ENCODE measurements around the gene CD8A. TPM values are rescaled to one million over a fixed set of nuclear protein-coding genes. Genes with fewer than 3 reads are reported as not detected.
"Not testable (repeated sequence)": the region's sequence is repeated elsewhere in the genome, so short reads cannot be mapped to it uniquely, and the experiment has no call there.

Gene CD8A
- 1 to 10 TPM; 1.3 to 2.5 TPM for total RNA-seq

- whole genome bisulfite sequencing = 5% methylated on average over 43 of the region's 57 CpGs
- Histone ChIP-seq H3K36me3 (no peaks in the 10 kb centered on the region), H3K4me1 (replicated peaks) (no peaks in the 10 kb centered on the region), H3K4me3 (no peak within 1 kb of the TSS), H3K27ac (no peak within 1 kb of the TSS), H3K9me3 (no peaks in the 10 kb centered on the region), H3K27me3 (replicated peaks; ENCODE audit: insufficient read depth) (peaks cover 6% of the 10 kb centered on the region)
- intact Hi-C loops (cut with DNase I) = no loop called here
- no peak for DNase-seq (ENCODE audit: low spot score)
- TF ChIP-seq POLR2AphosphoS5 (IDR thresholded peaks at IDR 0.05) (no peak), POLR2A (IDR thresholded peaks at IDR 0.05) (no peak)
- TF ChIP-seq, protein P1, sequence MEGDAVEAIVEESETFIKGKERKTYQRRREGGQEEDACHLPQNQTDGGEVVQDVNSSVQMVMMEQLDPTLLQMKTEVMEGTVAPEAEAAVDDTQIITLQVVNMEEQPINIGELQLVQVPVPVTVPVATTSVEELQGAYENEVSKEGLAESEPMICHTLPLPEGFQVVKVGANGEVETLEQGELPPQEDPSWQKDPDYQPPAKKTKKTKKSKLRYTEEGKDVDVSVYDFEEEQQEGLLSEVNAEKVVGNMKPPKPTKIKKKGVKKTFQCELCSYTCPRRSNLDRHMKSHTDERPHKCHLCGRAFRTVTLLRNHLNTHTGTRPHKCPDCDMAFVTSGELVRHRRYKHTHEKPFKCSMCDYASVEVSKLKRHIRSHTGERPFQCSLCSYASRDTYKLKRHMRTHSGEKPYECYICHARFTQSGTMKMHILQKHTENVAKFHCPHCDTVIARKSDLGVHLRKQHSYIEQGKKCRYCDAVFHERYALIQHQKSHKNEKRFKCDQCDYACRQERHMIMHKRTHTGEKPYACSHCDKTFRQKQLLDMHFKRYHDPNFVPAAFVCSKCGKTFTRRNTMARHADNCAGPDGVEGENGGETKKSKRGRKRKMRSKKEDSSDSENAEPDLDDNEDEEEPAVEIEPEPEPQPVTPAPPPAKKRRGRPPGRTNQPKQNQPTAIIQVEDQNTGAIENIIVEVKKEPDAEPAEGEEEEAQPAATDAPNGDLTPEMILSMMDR (IDR thresholded peaks at IDR 0.05) = no peak
These were observed at the start of gene CD8A for GRCh38 chr2:86790676-86791572. CD8A (minus strand) TSS chr2:86790913; CDS start chr2:86790825, 88 bp downstream.

DNA sequence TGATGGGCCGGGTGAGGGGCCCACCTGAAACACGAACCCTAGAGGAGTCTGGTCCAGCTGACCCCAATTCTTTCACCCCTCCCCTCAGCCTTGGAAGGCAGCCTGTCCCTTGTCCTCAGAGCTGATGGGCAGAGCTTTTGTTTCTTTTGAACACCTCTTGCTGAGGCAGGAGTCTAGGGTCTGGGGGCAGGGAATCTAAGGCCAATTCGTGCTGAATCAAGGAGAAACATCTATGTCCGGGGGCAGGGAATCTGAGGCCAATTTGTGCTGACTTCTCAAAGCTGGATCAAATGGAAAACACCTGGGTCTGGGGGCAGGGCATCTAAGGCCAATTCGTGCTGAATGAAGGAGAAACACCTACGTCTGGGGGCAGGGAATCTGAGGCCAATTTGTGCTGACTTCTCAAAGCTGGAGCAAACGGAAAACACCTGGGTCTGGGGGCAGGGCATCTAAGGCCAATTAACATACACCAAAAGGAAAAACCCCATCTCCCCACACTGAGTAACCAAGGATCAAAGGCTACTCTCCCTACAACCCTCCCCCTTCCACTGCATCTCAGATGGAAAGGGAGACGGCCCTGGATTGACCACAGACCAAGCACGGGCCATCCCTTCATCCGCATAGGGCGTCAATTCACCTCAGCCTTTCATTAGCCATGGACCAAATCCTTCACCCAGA, 49.3 kb upstream of the CD8A start:
- 80% methylated on average over 6 of the region's 11 CpGs for WGBS
- H3K9me3 ChIP-seq; DNase-seq (ENCODE audit: low spot score); H3K27ac ChIP-seq; H3K4me1 ChIP-seq (replicated peaks); H3K36me3 ChIP-seq; H3K4me3 ChIP-seq; intact Hi-C loops (cut with DNase I); H3K27me3 ChIP-seq (replicated peaks; ENCODE audit: insufficient read depth): not testable (repeated sequence)

DNA sequence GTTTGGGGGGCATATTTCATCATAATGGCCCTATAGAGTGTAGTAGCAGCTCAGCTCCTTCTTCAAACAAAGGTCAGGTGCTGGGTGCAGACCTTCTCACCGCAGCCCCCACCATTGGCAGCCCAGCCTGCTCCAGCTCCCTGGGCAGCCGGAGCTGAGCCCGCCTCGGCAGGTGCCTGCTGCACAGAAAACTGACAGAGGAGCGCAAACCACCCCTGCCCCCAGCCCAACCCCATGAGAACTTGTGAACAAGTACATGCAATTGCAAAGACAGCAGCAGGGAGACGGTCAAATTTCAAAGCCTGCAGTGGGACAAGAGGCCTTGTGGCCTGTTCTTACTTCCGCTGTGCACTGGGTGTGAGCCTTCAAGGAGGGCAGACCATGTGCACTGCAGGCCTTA, 48.7 kb upstream of the CD8A start:
- H3K27ac ChIP-seq; intact Hi-C loops (cut with DNase I); H3K27me3 ChIP-seq (replicated peaks; ENCODE audit: insufficient read depth); H3K4me3 ChIP-seq; DNase-seq (ENCODE audit: low spot score); H3K9me3 ChIP-seq; H3K4me1 ChIP-seq (replicated peaks); H3K36me3 ChIP-seq: not testable (repeated sequence)
- 95% methylated on average over 7 of the region's 7 CpGs for WGBS

GRCh38 chr2:86837714-86838113, 47.0 kb upstream of the CD8A start:
- WGBS = 67% methylated on average over 7 of the region's 7 CpGs
- DNase-seq (ENCODE audit: low spot score); H3K36me3 ChIP-seq; H3K27me3 ChIP-seq (replicated peaks; ENCODE audit: insufficient read depth); H3K27ac ChIP-seq; H3K4me3 ChIP-seq; H3K9me3 ChIP-seq; H3K4me1 ChIP-seq (replicated peaks); intact Hi-C loops (cut with DNase I): not testable (repeated sequence)

DNA sequence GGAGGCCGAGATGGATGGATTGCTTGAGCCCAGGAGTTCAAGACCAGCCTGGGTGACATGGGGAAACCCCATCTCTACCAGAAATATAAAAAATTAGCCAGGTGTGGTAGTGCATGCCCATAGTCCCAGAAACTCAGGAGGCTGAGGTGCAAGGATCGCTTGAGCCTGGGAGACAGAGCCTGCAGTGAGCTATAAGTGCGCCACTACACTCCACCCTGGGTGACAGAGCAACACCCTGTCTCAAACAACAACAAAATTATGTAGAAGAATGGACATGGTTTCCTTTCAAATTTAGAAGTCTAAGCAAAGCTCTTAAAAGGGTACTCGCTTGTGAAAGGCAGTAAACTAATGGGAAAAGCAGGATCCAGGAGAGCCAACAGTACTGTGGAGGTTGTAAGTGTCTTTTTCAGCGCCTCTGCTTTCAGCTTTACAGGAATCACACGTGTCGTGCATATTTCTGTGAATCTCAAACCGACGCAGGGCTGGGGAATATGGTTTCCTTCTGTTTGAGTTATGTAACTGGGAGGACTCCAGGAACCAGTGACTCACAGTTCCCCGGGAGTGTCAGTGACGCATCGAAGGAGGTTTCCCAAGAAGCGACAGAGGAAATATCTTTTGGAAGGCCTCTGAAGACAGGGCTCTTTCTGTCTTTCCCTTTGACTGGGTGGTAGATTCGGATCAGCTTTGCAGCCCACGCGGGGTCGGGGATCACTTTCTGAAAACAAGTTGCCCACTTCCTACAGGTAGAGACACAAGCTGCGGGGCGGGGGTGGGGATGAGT, 46.4 kb upstream of the CD8A start:
- peak; percentile 65 for DNase-seq (ENCODE audit: low spot score)
- 29% methylated on average over 10 of the region's 19 CpGs for WGBS
- H3K4me1 ChIP-seq (replicated peaks); H3K4me3 ChIP-seq; H3K9me3 ChIP-seq; intact Hi-C loops (cut with DNase I); H3K36me3 ChIP-seq; H3K27me3 ChIP-seq (replicated peaks; ENCODE audit: insufficient read depth): not testable (repeated sequence)
- H3K27ac ChIP-seq = peak overlapping the region in 1 of 2 donors; percentile 43
- peak; percentile 54 for TF ChIP-seq POLR2AphosphoS5 (IDR thresholded peaks at IDR 0.05)

DNA sequence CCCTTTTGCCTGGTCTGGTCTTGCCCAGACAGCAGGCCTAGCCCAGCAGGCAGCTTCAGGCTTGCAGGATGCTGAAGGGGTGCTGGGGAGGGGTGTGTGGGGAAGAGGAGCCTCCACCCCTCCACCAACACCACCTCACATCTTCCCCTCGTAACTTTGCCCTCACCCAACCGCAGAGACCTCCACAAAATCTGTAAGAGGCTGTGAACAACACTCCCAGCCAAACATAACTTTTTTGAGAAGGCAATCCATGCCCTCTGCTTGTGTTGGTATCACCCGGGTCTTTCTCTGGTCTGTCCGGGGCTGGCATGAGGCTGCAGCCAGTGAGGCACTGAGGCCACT, 44.8 kb upstream of the CD8A start:
- intact Hi-C loops (cut with DNase I); H3K27me3 ChIP-seq (replicated peaks; ENCODE audit: insufficient read depth); H3K27ac ChIP-seq; H3K36me3 ChIP-seq; DNase-seq (ENCODE audit: low spot score); H3K9me3 ChIP-seq; H3K4me1 ChIP-seq (replicated peaks); H3K4me3 ChIP-seq: not testable (repeated sequence)
- WGBS = 66% methylated on average over 4 of the region's 4 CpGs

GRCh38 chr2:86833315-86833714, 42.6 kb upstream of the CD8A start:
- no peak overlapping the region for H3K27ac ChIP-seq
- intact Hi-C loops (cut with DNase I) = no loop called here
- no peaks in the 10 kb centered on the region for H3K27me3 ChIP-seq (replicated peaks; ENCODE audit: insufficient read depth)
- no peak overlapping the region for H3K4me3 ChIP-seq
- no peaks in the 10 kb centered on the region for H3K9me3 ChIP-seq
- TF ChIP-seq, protein P1 (IDR thresholded peaks at IDR 0.05) = no peak
- TF ChIP-seq POLR2AphosphoS5 (IDR thresholded peaks at IDR 0.05) (no peak), POLR2A (IDR thresholded peaks at IDR 0.05) (no peak)
- DNase-seq (ENCODE audit: low spot score) = no peak
- no peaks in the 10 kb centered on the region for H3K4me1 ChIP-seq (replicated peaks)
- WGBS = 87% methylated on average over 10 of the region's 10 CpGs
- no peaks in the 10 kb centered on the region for H3K36me3 ChIP-seq

Data from prostate gland (tissue), 2 donors.